NCI-H146 (cell line): ENCODE measurements around the gene SLC44A4.
A peak's percentile ranks its signal among the peaks of the same experiment; 100 is the strongest.
"Not testable (repeated sequence)": the region's sequence is repeated elsewhere in the genome, so short reads cannot be mapped to it uniquely, and the experiment has no call there.

Experiments
- DNase-seq: peaks from one replicate; lab custom pipeline; 2025; lab: John Stamatoyannopoulos, UW

SLC44A4 gene

GRCh38 chr6:31858707-31859106, 20.1 kb downstream of the SLC44A4 start:
- no peak for DNase-seq

GRCh38 chr6:31857774-31858173, 21.0 kb downstream of the SLC44A4 start:
- not testable (repeated sequence) for DNase-seq

GRCh38 chr6:31851980-31852718, 26.6 kb downstream of the SLC44A4 start:
- not testable (repeated sequence) for DNase-seq

GRCh38 chr6:31851485-31851832, 27.3 kb downstream of the SLC44A4 start:
- no peak for DNase-seq

- no peak for DNase-seq
These were observed 27.9 kb downstream of the SLC44A4 start for GRCh38 chr6:31850765-31851484.

GRCh38 chr6:31847276-31847978, 31.4 kb downstream of the SLC44A4 start:
- DNase-seq = no peak

GRCh38 chr6:31844507-31844906, 34.3 kb downstream of the SLC44A4 start:
- DNase-seq = no peak

GRCh38 chr6:31842053-31842452, 36.7 kb downstream of the SLC44A4 start:
- no peak for DNase-seq

GRCh38 chr6:31839779-31840126, 39.0 kb downstream of the SLC44A4 start:
- DNase-seq = not testable (repeated sequence)

GRCh38 chr6:31838968-31839367, 39.8 kb downstream of the SLC44A4 start:
- no peak for DNase-seq

- not testable (repeated sequence) for DNase-seq
These were observed 40.7 kb downstream of the SLC44A4 start for GRCh38 chr6:31838114-31838553.

GRCh38 chr6:31837369-31838113, 41.3 kb downstream of the SLC44A4 start:
- DNase-seq = no peak

- no peak for DNase-seq
These were observed 42.1 kb downstream of the SLC44A4 start for GRCh38 chr6:31836474-31837368.

GRCh38 chr6:31836047-31836473, 42.7 kb downstream of the SLC44A4 start:
- peak; percentile 42 for DNase-seq

- DNase-seq = peak; percentile 93
These were observed 44.2 kb downstream of the SLC44A4 start for GRCh38 chr6:31834367-31835250.

GRCh38 chr6:31831350-31832215, 47.2 kb downstream of the SLC44A4 start:
- no peak for DNase-seq

- DNase-seq = no peak
These were observed 47.9 kb downstream of the SLC44A4 start for GRCh38 chr6:31830886-31831335.

- peak; percentile 31 for DNase-seq
These were observed 49.0 kb downstream of the SLC44A4 start for GRCh38 chr6:31829633-31830283.
